A204.1 (cell line): ENCODE measurements around the gene RFX2.
"Not testable (repeated sequence)": the region's sequence is repeated elsewhere in the genome, so short reads cannot be mapped to it uniquely, and the experiment has no call there.

Source experiments
- FAIRE-seq: peaks from 2 replicates; lab custom pipeline; 2012; peaks lifted over from hg19 to GRCh38; lab: Jason Lieb, UNC

Gene RFX2

DNA sequence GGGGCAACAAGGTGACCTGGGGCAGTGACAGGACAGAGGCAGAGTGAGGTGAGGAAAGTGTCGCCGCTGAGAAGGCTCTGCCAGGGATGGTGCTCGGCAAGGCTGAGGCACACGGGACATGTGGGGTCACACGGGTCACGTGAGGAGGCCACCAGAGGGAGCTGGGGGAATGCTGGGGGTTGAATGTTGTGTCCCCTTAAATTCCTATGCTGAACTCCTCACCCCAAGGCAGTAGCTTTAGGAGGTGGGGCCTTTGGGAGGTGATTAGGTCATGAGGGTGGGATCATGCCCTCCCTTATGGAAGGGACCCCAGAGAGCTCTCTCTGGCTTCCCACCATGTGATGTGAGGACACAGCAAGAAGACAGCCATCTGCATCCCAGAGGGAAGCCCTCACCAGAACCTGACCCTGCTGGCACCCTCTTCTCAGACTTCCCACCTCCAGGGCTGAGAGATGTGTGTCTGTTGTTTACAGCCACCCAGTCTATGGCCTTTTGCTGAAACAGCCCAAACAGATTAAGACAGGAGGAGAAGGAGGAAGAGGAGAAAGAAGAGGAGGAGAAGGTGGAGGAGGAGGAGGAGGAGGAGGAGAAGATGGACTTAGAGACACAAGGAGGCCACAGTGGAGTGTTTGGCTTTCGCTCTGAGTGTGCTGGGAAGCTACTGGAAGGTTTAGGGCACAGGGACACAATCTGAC lies 35.4 kb downstream of the RFX2 start:
- FAIRE-seq, result no peak

DNA sequence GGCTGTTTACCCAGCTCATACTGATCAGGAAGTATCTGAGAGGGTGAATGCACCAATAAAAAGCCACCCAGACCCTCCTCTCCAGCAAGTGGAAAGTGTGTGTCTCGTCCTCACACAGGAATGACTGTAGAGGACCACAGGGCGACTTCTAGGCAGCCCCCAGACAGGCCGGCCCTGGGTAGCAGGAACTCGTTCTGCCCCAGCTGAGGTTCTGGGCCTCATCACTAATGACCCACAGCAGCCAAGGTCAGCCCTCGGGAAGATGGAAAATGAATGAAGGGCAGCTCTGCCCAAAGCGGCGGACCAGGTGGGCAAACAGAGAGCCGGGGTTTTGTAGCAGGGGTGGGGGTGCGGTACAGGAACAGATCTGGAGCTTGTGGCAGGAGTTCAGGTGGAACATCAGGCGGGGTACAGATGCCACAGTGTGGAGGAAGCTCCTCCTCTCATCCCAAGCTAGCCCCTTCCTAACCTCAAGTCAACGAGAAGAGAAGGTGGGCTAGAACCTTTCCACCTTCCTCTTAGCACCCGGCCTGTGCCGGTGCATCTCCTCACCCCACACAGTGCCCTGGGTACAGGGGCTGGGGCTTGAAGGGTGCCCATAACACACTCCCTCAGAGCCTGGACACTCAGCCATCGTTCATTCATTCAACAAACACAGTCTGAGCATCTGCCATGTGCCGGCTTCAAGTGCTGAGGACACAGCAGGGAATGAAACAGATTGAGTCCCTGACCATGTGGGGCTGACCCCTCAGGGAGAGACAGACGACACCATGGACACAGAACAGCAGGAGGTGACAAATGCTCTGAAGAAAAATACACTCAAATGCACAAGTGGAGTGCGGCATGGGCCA lies 36.2 kb downstream of the RFX2 start:
- no peak for FAIRE-seq

DNA sequence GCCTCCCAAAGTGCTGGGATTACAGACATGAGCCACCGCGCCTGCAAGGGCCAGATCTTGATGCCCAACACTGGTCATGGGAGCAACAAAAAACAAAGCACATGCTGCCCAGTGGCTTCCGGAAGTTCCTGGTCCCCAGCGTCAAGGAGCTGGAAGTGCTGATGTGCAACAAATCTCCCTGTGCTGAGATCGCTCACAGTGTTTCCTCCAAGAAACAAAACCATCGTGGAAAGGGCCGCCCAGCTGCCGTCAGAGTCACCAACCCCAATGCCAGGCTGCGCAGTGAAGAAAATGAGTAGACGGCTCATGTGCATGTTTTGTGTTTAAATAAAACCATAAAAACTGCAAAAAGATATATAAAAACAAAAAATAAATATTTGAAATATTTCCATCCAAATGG lies 37.1 kb downstream of the RFX2 start:
- not testable (repeated sequence) for FAIRE-seq

DNA sequence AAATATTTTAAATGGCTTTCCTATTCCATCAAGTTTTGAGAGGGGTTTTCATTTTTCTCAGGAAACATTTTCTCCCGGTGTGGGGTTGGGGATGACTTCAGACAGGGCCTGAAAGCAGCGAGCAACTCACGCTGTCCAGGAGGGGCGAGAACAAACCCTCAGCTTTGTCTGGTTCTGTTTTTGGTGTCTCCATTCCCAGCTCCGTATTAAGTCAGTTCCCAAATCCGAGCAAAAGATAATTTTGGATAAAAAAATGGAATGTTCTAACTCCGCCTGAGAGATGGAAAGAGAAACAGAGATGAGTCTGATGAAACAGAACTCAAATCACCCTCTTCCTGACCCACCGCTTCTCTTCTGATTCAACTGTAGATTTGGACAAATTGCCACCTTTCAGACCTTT lies 38.4 kb downstream of the RFX2 start:
- no peak for FAIRE-seq

DNA sequence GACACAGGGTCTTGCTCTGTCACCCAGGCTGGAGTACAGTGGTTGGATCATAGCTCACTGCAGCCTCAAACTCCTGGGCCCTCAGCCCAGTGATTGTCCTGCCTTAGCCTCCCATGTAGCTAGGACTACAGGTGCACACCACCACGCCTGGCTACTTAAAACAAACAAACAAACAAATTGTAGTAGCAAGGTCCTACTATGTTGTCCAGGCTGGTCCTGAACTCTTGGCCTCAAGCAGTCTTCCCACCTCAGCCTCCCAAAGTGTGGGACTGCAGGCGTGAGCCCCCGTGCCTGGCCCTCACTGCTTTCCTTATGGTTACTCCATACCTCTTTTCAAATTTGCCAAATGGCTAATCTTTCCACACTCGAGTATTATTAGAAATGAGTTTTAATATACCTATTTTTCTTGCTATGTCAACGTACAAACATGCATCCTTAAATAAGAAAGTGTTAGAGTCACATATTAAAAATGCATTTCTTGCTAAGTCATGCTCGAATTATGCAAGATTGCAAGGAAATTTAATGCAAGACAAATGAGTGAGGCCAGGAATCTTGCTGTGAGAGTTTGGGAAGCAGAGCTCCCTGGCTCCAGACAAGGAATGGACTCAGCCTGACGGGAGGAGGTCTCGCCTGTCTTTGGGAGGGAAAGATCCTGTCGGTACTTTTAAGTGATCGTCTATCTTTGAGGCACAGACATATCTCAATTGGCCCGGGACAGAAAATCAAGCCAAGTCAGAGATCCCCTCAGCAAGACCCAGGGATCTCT lies 39.4 kb downstream of the RFX2 start:
- no peak for FAIRE-seq

DNA sequence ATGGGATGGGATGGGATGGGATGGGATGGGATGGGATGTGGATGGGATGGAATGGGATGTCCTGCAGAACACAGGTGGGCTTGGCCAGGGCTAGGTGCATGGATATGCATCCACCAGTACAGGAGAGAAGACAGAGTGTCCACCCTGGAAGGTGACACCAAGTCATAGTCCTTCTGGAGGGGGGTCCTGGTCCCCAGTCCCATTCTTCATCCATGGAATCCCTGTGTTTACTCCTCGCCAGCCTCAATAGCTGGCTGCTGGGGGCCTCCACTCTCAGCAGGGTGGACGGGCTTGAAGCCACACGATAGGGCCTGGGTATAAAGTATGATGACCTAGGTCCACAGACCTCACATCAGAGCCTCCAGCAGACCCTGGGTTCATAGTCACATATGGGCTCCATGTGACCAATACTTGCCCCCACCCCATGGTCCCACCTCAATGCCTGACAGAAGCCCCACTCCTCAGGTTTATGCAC lies 40.1 kb downstream of the RFX2 start:
- FAIRE-seq, result no peak

DNA sequence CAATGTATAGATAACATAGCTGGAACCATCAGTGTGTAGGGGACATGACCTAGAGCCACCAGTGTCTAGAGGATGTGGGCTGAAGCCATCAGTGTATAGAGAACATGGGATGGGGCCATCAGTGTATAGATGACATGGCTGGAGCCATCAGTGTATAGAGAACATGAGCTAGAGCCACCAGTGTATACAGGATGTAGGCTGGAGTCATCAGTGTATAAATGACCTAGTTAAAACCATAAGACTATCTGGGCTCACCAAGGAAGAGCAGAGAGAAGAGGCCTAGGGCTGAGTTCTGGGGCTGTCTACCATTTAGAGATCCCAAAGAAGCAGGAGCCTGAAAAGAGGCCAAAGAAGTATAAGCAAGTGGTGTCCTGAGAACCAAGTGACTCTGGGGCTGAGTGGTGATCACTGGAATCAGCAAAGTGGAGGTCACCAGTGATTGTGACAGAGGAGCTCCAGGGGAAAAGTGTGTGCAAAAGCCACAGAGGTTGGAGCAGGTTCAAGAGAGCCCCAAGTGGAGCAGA lies 41.0 kb downstream of the RFX2 start:
- no peak for FAIRE-seq

DNA sequence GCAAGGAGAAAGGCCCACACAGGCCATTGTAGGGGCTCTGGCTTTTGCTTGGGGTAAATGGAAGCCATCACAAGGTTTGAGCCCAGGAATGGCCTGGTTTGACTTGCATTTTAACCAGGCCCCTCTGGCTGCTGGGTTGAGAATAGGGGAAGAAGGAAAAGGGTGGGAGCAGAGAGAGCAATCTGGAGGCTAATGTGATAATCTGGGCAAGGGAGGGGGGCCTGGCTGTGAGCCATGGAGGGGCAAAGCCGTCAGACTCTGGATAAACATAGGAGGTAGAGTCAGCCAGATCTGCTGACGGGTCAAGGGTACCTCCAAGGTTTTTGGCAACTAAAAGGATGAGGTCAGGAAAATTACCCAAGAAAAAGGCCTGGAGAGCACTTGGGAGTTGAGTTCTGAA lies 41.6 kb downstream of the RFX2 start:
- no peak for FAIRE-seq

DNA sequence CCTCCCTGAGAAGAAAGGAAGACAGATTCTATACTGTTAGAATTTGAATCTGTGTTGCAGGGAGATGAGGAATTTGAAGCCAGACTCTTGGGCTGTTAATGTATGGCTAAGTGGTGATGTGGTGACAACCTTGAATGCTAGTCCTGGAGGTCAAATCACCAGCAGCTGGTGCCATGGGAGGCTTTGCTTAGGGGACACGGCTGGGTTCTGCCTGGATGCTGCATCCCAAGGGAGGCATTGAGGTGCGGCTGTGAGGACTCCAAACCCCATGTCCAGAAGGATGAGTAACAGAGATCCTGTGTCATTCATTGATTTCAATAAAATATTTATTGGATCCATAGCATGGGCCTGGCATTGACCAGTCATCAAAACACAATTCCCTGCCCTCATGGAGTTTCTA lies 42.3 kb downstream of the RFX2 start:
- FAIRE-seq, result no peak

DNA sequence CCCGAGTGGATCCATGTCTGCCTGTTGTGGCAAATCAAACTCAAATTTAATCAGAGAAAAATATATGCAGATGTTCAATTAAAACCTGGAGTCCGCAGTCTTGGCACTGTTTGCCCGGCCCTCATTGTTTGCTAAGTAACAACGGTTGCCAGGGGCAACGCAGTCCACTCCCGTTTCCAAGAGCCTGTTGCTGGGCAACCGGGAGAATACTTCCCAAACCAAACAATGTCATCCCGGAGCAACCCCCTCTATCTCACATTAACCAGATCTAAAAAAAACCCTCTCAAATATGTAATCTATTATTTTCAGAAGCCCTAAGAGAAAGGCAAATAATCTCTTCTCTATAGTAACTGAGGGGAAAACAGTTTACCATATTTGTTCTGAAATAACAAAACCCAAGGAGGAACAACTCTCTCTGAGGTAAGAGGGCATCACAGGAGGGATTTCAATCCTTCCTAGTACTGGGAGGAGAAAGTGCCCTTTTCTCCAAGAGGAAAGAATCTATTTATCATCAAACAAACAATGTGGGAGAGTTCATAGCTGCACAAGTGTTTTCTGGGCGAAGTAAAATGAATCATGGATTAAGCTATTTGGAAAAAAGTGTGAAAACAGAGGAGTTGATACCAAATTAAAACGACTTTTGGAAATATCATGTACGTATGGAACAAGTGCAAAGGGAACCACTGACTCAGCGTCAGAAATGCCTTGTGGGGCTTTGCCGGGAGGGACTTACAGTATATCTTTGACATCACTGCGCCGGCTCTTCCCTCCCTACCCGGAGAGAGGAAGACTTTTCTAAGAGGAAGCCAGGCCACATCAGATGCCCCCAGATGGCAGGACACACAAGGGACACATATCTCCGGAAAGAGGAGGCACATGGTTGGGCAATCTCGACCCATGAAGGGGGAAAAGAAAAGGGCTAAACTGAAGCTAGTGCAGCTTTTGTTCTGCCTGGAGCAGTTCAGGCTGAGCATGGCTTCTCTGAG lies 43.3 kb downstream of the RFX2 start:
- FAIRE-seq, result no peak

DNA sequence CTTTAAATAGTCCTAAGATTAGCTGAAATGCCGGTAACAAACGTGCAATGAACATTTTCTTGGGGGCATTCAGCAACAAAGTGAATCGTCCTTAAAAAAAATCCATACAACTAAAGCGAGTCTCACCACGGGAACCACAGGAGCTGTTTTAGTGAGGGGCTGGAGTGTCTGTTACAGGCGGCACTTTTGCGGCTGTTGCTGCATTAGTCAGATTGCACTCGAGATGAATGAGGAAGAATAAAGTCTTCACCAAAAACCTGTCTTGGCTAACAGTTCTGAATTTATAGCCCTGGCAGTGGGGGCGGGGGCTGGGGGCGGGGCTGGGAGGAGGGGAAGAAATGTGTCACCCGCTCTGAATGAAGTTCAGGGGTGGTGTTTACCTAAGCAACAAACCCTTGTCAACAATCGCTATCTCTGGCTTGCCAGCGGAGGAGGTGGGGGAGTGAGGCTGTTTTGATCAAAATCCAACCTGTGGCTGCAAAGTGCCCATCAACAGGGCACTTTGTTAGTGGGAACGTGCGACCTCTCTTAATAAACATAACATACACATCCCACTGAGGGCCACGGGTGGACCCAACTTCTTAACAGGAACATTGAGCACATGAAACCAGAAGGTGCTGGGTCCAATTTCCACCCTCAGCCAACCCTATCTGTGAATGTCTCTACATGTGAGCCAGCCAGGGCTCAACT lies 44.5 kb downstream of the RFX2 start:
- no peak for FAIRE-seq

DNA sequence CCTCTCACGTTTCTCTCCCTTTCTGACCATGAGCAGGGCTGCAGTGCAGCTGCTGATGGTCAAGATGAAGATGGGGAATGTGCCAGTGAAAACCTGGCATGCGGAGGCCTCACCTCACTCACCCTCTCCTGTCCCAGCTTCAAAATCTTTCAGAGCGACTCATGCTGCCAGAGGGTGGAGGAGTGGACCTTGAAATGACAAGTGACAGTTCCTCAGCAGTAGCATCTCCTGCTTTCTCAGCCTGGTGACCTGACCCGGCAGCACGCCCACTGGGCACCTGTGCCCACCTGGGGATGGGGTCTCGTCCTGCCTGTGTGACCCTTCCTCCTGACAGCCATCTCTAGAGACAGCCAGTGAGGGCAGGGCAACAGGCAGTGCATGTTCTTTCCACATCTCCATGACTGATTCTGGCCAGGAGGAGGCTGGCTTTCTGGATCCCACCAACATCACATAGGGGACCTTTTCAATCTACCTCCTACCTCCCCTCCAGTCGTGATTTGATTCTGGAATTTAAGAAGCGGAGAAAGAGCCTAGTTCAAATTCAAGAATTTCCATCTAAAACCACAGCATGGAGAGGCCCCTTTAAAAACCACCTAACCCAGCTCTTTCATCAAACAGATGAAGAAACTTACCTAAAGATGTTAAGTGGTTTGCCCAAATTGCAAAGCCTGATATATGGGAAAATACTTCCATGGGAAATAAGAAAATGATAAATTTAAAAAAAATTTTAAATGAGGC lies 45.8 kb downstream of the RFX2 start:
- FAIRE-seq, result no peak

DNA sequence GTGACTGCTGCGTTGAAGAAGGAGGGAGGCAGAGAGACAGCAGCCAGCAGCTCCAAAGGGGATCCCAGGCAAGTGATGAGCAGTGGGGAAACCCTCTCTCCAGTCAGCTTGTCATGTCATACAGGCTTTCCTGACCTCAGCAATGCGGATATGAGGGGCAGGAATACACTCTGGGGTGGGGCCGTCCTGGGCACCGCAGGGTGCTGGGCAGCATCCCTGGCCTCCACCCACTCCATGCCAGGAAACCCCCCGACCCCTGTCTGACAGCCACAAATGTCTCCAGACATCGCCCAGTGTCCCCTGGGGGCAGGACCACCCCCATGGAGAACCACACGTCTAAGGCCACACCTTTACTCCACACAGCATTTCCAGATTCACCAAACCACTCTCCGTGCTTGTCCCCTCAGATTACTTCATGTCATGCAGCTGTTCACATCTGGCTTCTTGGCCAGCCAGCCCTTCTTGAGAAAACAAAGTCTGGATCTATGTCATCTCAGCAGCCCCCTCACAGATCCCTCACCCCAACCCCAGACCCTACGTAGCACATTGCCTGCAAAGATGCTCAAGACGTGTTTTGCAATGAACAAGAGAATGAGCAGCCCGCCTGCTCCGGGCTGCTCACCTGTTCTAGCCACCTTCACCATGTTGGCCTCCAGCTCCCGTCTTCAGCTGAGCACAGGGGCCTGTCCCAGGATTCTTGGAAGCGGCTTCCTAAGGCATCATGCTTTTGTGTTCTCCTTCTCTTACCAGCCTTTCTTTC lies 46.5 kb downstream of the RFX2 start:
- no peak for FAIRE-seq

DNA sequence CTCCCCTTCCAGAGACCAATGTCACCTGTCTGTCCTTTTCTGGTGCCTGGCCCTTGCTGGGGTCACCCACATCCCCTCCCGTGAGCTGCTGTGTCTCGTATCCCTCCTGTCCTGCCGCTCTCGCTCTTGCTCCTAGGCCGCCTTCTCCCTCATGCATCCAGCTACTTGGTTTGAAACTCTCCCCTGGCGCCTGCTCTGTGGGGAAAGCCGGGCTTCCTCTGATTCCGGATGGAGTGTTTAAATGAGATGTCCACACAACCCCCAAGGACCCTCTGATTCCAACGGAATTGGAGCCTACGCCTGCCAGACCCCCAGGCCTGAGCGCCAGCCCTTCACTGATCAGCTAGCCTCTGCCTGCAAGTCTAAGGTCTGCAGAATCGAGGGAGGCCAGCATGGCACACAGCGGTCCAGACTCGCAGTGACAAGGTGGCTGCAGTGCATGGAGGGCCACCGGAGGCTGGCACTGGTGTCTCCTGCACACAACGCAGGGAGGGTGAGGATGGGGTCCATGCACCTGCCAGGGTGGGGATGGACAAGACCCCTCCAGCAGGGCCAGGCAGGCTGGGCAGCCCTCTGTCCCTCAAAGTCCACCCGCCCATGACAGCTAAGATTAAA lies 47.2 kb downstream of the RFX2 start:
- no peak for FAIRE-seq

DNA sequence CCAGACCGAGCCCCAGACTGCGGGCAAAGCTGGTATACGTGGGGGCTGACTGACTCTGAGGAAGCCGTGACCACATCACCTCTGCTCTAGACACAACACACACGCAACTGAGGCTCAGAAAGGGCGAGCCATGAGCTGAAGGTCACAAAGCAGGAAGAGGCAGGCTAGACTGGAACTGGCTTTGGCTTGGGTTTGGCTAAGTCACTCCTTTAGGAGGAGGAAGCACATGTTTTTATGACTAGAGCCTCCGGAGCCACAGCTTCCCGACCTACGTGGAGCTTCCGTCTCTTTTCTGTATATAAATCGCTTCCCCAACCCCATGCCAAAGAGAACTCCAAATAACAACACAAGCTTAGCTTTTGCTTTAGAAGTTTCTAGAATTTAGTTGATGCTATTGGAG lies 48.0 kb downstream of the RFX2 start:
- FAIRE-seq, result no peak

DNA sequence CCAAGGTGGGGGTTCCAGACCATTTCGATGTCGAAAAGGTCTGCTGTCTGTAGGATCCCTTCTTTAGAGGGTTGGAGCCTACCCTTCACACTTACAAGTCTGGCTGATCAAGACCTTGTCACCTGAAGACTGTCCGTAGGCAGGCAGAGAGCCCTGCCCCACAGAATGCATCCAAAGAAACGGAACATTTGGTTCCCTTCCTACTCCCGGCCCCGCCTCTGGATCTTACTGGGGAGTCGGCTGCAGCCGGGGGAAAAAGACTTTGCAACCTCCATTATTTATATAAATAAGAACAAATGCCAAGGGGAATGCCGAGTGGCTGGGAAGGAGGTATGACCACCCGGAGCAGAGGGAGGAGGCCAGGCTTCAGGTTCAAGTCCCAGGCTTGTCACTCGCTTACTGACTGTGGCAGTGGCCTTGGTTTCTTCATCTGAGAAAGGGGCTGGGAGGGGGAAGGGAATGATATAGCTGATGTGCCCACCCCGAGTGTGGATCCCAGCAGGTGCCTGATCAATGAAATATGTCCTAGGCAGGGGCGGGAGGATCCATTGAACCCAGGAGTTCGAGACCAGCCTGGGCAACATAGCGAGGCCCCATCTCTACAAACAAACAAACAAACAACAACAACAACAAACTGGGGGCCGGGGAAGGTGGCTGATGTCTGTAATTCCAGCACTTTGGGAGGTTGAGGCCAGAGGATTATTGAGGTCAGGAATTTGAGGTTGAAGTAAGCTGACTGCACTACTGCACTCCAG lies 48.7 kb downstream of the RFX2 start:
- FAIRE-seq, result no peak

DNA sequence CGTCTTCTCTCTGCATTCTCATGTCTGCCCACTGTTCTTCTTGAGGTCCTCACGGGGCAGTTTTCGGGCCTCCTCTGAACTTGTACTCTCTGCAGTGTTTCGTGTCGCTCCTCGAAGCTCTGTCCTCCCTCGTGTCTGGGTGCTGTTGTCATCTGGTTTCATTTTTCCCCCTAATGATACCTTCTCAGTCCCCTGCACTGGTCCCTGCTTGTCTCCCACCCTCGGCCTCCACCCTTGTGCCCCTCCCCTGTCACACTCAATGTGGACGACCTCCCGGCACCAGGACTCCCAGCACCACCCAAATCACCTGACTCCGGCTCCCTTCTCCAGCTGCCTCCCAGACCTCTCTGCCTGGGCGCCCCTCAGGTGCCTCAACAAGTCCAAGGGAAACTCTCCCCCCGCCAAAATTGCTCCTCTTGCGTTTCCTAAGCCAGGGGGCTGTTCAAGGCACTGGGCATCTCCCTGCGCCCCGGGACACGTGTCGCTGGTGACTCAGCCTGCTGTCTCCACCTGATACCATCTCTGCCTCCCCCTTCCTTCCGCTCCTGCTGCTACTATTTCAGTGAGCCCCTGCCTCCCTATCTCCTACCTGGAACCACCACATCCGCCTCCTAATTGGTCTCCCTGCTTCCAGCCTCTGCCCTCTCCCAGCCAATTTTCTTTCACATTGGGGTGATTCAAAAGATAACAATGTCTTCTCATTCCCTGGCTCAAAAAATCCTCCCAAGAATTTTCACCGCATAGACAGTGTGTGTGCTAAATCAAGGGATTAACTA lies 49.5 kb downstream of the RFX2 start:
- FAIRE-seq, result no peak
